Sigmoid colon (tissue), 4 donors: ENCODE measurements around the gene RPGRIP1L.

ENCODE experiments used
- EP300 ChIP-seq, 4 donors: sonication (generic); formaldehyde crosslinking; IDR thresholded peaks; one replicate each; pipeline ENCODE4 v1.6.1; 2017; ENCODE audit warnings: antibody characterized with exemption in 4 of 4
- POLR2A ChIP-seq, 2 donors: fragments of 450-650 bp; IDR thresholded peaks; one replicate each; pipeline ENCODE4 v1.6.1; 2016; ENCODE audit warnings: antibody characterized with exemption in 2 of 2, mild to moderate bottlenecking in 2 of 2, moderate library complexity in 2 of 2
- POLR2AphosphoS5 ChIP-seq, 4 donors: sonication (generic); formaldehyde crosslinking; IDR thresholded peaks; one replicate each; pipeline ENCODE4 v1.6.1; 2017; ENCODE audit warnings: antibody characterized with exemption in 4 of 4
- TF ChIP-seq, protein P1 (sequence below), 4 experiments: fragments of 450-650 bp in 3 of 4; fragments of 200-600 bp in 1 of 4; IDR thresholded peaks; one replicate each; pipeline ENCODE4 v1.5.1; 2016 to 2019; ENCODE audit warnings: antibody characterized with exemption in 4 of 4, mild to moderate bottlenecking in 3 of 4, moderate library complexity in 2 of 4

DNA sequence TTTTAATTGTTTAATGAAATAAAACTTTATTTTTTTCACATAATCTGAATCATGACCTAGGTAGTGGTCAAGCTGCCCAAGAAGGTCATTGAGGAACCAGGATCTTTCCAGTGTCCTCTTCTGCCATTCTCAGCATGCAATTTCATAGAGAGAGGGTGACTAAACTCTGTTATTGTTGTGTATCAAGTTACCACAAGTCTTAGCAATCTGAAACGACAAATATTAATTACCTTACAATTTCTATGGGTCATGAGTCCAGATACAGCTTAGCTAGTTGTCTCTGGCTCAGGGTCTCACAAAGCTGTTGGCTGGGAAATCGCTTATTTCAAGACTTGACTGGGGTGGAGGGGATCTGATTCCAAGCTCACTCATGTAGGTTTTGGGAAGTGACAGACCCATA is 37.9 kb upstream of the RPGRIP1L start:
- TF ChIP-seq, protein P1, sequence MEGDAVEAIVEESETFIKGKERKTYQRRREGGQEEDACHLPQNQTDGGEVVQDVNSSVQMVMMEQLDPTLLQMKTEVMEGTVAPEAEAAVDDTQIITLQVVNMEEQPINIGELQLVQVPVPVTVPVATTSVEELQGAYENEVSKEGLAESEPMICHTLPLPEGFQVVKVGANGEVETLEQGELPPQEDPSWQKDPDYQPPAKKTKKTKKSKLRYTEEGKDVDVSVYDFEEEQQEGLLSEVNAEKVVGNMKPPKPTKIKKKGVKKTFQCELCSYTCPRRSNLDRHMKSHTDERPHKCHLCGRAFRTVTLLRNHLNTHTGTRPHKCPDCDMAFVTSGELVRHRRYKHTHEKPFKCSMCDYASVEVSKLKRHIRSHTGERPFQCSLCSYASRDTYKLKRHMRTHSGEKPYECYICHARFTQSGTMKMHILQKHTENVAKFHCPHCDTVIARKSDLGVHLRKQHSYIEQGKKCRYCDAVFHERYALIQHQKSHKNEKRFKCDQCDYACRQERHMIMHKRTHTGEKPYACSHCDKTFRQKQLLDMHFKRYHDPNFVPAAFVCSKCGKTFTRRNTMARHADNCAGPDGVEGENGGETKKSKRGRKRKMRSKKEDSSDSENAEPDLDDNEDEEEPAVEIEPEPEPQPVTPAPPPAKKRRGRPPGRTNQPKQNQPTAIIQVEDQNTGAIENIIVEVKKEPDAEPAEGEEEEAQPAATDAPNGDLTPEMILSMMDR (IDR thresholded peaks at IDR 0.05): no peak
- TF ChIP-seq EP300 (IDR thresholded peaks at IDR 0.05) (no peak), POLR2A (IDR thresholded peaks at IDR 0.05) (no peak), POLR2AphosphoS5 (IDR thresholded peaks at IDR 0.05) (no peak)
